HCT116 (cell line): ENCODE results near the gene ZC3H6. TPM values are rescaled to one million over a fixed set of nuclear protein-coding genes. Genes with fewer than 3 reads are reported as not detected.
A peak's percentile ranks its signal among the peaks of the same experiment; 100 is the strongest.

Source experiments
- ATAC-seq: fragments of 200-7000 bp; cut with Tn5 transposase; 2 replicates; pipeline ENCODE4 v1.9.1; 2020; ENCODE audit warnings: mild to moderate bottlenecking, moderate library complexity
- BruUV-seq: library from RNA; stranded (reverse); fragments of 400-500 nt; replicated peaks from 2 replicates; lab custom pipeline; 2021; lab: Mats Ljungman, UMichigan
- CTCF ChIA-PET: fragments of 300-600 bp; sonication (Branson Sonifier 250); formaldehyde crosslinking; loops from one replicate; lab custom pipeline; 2021; ENCODE audit warnings: antibody characterized with exemption; lab: Charles Lee
- POLR2A ChIA-PET: fragments of 300-600, 350-600 bp; sonication (Branson Sonifier 250); formaldehyde crosslinking; loops from one replicate; lab custom pipeline; 2021; ENCODE audit warnings: antibody characterized with exemption; lab: Charles Lee
- RAD21 ChIA-PET, 2 experiments: fragments of 300-600 bp; sonication (Branson Sonifier 250); formaldehyde crosslinking; loops; one replicate each; lab custom pipeline; 2023; ENCODE audit warnings: low total read pairs in 2 of 2; ENCODE audit not compliant: uncharacterized antibody in 2 of 2, unreplicated experiment in 2 of 2, low non-redundant PET in 1 of 2; lab: Charles Lee
- DNase-seq: peaks from one replicate; pipeline ENCODE4 v3.0.0-alpha.2; 2010; ENCODE audit warnings: low read depth, low spot score
- H2AFZ ChIP-seq: fragments of 200-600 bp; shearing (Covaris generic), sonication (generic); 2 replicates; pipeline ENCODE4 v1.6.1; 2017; ENCODE audit warnings: low read depth, mixed run types, mixed read lengths, antibody characterized with exemption, low read length; ENCODE audit not compliant: poor library complexity, severe bottlenecking
- H3K27ac ChIP-seq: 2 replicates; pipeline ENCODE4 v1.5.1; 2012; ENCODE audit warnings: low read depth, low read length
- H3K27me3 ChIP-seq: fragments of 200-600 bp; sonication (generic); 2 replicates; pipeline ENCODE4 v1.6.1; 2016; ENCODE audit warnings: mixed run types, low read length, mixed read lengths; ENCODE audit not compliant: insufficient read depth
- H3K36me3 ChIP-seq, 2 experiments: fragments of 200-500 bp in 1 of 2; fragments of 200-600 bp in 1 of 2; sonication (Bioruptor generic) in 1 of 2; sonication (generic) in 1 of 2; 2 replicates each; pipeline versions ENCODE4 v1.5.1 to v1.6.1; 2014 to 2016; ENCODE audit warnings: low read length in 2 of 2, inconsistent platforms in 1 of 2, mixed read lengths in 1 of 2, mixed run types in 1 of 2; ENCODE audit not compliant: insufficient read depth in 2 of 2, control insufficient read depth in 1 of 2
- H3K4me1 ChIP-seq, 2 experiments: fragments of 200-600 bp in 1 of 2; sonication (generic) in 1 of 2; 2 replicates each; pipeline versions ENCODE4 v1.5.1 to v1.6.1; 2012 to 2017; ENCODE audit warnings: low read length in 2 of 2, inconsistent platforms in 1 of 2, mild to moderate bottlenecking in 1 of 2, mixed read lengths in 1 of 2, mixed run types in 1 of 2, moderate library complexity in 1 of 2; ENCODE audit not compliant: insufficient read depth in 2 of 2, control insufficient read depth in 1 of 2
- H3K4me2 ChIP-seq: fragments of 200-600 bp; sonication (generic); 2 replicates; pipeline ENCODE4 v1.6.1; 2017; ENCODE audit warnings: mixed run types, low read length, mixed read lengths
- H3K4me3 ChIP-seq, 2 experiments: fragments of 200-600 bp in 1 of 2; sonication (generic) in 1 of 2; replicated peaks in 1 of 2; 2 replicates each; pipeline ENCODE4 v1.5.1; 2011 to 2016; ENCODE audit warnings: low read length in 2 of 2, control low read depth in 1 of 2, low read depth in 1 of 2, mild to moderate bottlenecking in 1 of 2, mixed read lengths in 1 of 2, mixed run types in 1 of 2
- H3K79me2 ChIP-seq: fragments of 200-600 bp; sonication (generic); 2 replicates; pipeline ENCODE4 v1.6.1; 2017; ENCODE audit warnings: mild to moderate bottlenecking, mixed run types, low read length, moderate library complexity, mixed read lengths; ENCODE audit not compliant: insufficient read depth
- H3K9ac ChIP-seq: fragments of 200-600 bp; sonication (generic); 2 replicates; pipeline ENCODE4 v1.6.1; 2016; ENCODE audit warnings: low read length, mixed read lengths
- H3K9me2 ChIP-seq: fragments of 200-600 bp; sonication (generic), shearing (Covaris generic); 2 replicates; pipeline ENCODE4 v1.6.1; 2017; ENCODE audit warnings: mixed run types, mild to moderate bottlenecking, moderate library complexity; ENCODE audit not compliant: insufficient read depth
- H3K9me3 ChIP-seq, 2 experiments: fragments of 200-500 bp in 1 of 2; fragments of 200-600 bp in 1 of 2; sonication (Bioruptor generic) in 1 of 2; sonication (generic) in 1 of 2; 2 replicates each; pipeline ENCODE4 v1.6.1; 2014 to 2017; ENCODE audit warnings: low read length in 2 of 2, mixed read lengths in 2 of 2, inconsistent platforms in 1 of 2, low read depth in 1 of 2, mild to moderate bottlenecking in 1 of 2, mixed run types in 1 of 2, moderate library complexity in 1 of 2; ENCODE audit not compliant: control insufficient read depth in 1 of 2, insufficient read depth in 1 of 2
- H4K20me1 ChIP-seq: fragments of 200-600 bp; sonication (generic), shearing (Covaris generic); 2 replicates; pipeline ENCODE4 v1.6.1; 2017; ENCODE audit warnings: mixed run types, mild to moderate bottlenecking, moderate library complexity; ENCODE audit not compliant: insufficient read depth
- CEBPB ChIP-seq: IDR thresholded peaks from 2 replicates; pipeline ENCODE4 v1.6.1; 2012; ENCODE audit warnings: low read depth
- EGR1 ChIP-seq: IDR thresholded peaks from 2 replicates; pipeline ENCODE4 v1.6.1; 2012; ENCODE audit warnings: low read depth
- ELF1 ChIP-seq: IDR thresholded peaks from 2 replicates; pipeline ENCODE4 v1.6.1; 2012; ENCODE audit warnings: low read depth, borderline replicate concordance
- SIN3A ChIP-seq: IDR thresholded peaks from 2 replicates; pipeline ENCODE4 v1.6.1; 2012; ENCODE audit warnings: low read depth
- TCF7L2 ChIP-seq: IDR thresholded peaks from 2 replicates; pipeline ENCODE4 v1.7.0; 2011; ENCODE audit warnings: borderline replicate concordance, inconsistent platforms; ENCODE audit not compliant: insufficient read depth, insufficient read length; ENCODE audit errors: extremely low read depth
- intact Hi-C: fragments of 100-400 bp; cut with micrococcal nuclease; formaldehyde crosslinking; loops from 2 replicates; pipeline ENCODE4 v1.10.0; 2022
- total RNA-seq: library from RNA; stranded (reverse); gene quantifications from one replicate; pipeline ENCODE4 v1.2.1, GENCODE V29; 2021; ENCODE audit not compliant: unreplicated experiment

The ZC3H6 gene
- total RNA-seq, 1 experiment from 2014 or later, result 7.0 TPM

GRCh38 chr2:112251271-112251670, 24.1 kb upstream of the ZC3H6 start:
- peaks cover 7 to 9% of the 10 kb centered on the region in 2 experiments; a peak in 2 of 4 replicates for H3K36me3 ChIP-seq
- no peak for TF ChIP-seq SIN3A
- no peak overlapping the region for H3K9ac ChIP-seq
- intact Hi-C loops, result no loop called here
- no TSS peak for BruUV-seq
- peaks cover 0 to 13% of the 10 kb centered on the region in 2 experiments; a peak in 2 of 4 replicates for H3K4me1 ChIP-seq
- ChIA-PET POLR2A (no interaction called here), CTCF (interaction anchor here (0.8 to 1.2 kb wide), 2 partner anchors 8 to 9 kb away, joined by 3 read pairs; no protein-coding TSS in a partner anchor), RAD21 (no interaction called here)
- H3K9me2 ChIP-seq, result no peaks in the 10 kb centered on the region
- ATAC-seq, result no peak
- H3K4me2 ChIP-seq, result no peak overlapping the region
- no peak for DNase-seq
- no peak overlapping the region for H3K27ac ChIP-seq
- no peak overlapping the region for H2AFZ ChIP-seq
- no peaks in the 10 kb centered on the region for H3K9me3 ChIP-seq
- H4K20me1 ChIP-seq, result no peaks in the 10 kb centered on the region; the same call in 1 of the 2 replicates
- H3K4me3 ChIP-seq, result no peak overlapping the region
- H3K79me2 ChIP-seq, result peaks cover 32% of the 10 kb centered on the region
- H3K27me3 ChIP-seq, result no peaks in the 10 kb centered on the region

- Histone ChIP-seq H3K9ac (no peak overlapping the region), H3K79me2 (peaks cover 32% of the 10 kb centered on the region), H3K9me2 (no peaks in the 10 kb centered on the region), H4K20me1 (no peaks in the 10 kb centered on the region), H2AFZ (no peak overlapping the region), H3K4me1 (peaks cover 0 to 13% of the 10 kb centered on the region in 2 experiments; a peak in 2 of 4 replicates), H3K36me3 (peaks cover 0 to 3% of the 10 kb centered on the region in 2 experiments; a peak in 1 of 4 replicates), H3K4me2 (peak overlapping the region; percentile 86; the same call in 1 of the 2 replicates), H3K4me3 (no peak overlapping the region), H3K9me3 (no peaks in the 10 kb centered on the region), H3K27ac (no peak overlapping the region), H3K27me3 (no peaks in the 10 kb centered on the region)
- BruUV-seq, result no TSS peak
- ATAC-seq (no peak), DNase-seq (no peak)
- RAD21 ChIA-PET, result no interaction called here
- TF ChIP-seq CEBPB (no peak), ELF1 (no peak), TCF7L2 (no peak), EGR1 (no peak)
- intact Hi-C loops, result no loop called here
- CTCF ChIA-PET, result no interaction called here
- POLR2A ChIA-PET, result no interaction called here
These were observed 22.1 kb upstream of the ZC3H6 start for GRCh38 chr2:112253261-112253815.
